Stimulated activated CD4-positive, alpha-beta T cell treated with anti-CD3 and anti-CD28 coated beads, Interleukin-4, amount 100 ng/mL, for 1 hour (primary cell): Measurements from ENCODE around the gene SLC28A1.

ENCODE experiments used
- DNase-seq: peaks from one replicate; pipeline ENCODE4 v3.0.0-alpha.2; 2020

Gene SLC28A1

GRCh38 chr15:84883916-84884781, at the start of gene SLC28A1:
Gene SLC28A1, plus strand, starts transcription at chr15:84884662. Its CDS starts 3,099 bp downstream, at chr15:84887761.
- no peak for DNase-seq

- no peak for DNase-seq
Observed at GRCh38 chr15:84834969-84835368, 49.5 kb upstream of the SLC28A1 start.

GRCh38 chr15:84835661-84836337, 48.7 kb upstream of the SLC28A1 start:
- no peak for DNase-seq

- DNase-seq: no peak
Observed at GRCh38 chr15:84836844-84837243, 47.6 kb upstream of the SLC28A1 start.

GRCh38 chr15:84839714-84840113, 44.7 kb upstream of the SLC28A1 start:
- no peak for DNase-seq

- no peak for DNase-seq
Observed at GRCh38 chr15:84840255-84840654, 44.2 kb upstream of the SLC28A1 start.

- DNase-seq: no peak
Observed at GRCh38 chr15:84840741-84841429, 43.6 kb upstream of the SLC28A1 start.

- no peak for DNase-seq
Observed at GRCh38 chr15:84842781-84843180, 41.7 kb upstream of the SLC28A1 start.

- no peak for DNase-seq
Observed at GRCh38 chr15:84844964-84845363, 39.5 kb upstream of the SLC28A1 start.

- peak; percentile 41 for DNase-seq
Observed at GRCh38 chr15:84845631-84846030, 38.8 kb upstream of the SLC28A1 start.

GRCh38 chr15:84846269-84846668, 38.2 kb upstream of the SLC28A1 start:
- DNase-seq: no peak

- DNase-seq: no peak
Observed at GRCh38 chr15:84847382-84847781, 37.1 kb upstream of the SLC28A1 start.

- DNase-seq: no peak
Observed at GRCh38 chr15:84852212-84852611, 32.2 kb upstream of the SLC28A1 start.

GRCh38 chr15:84855136-84855535, 29.3 kb upstream of the SLC28A1 start:
- no peak for DNase-seq

GRCh38 chr15:84855765-84856164, 28.7 kb upstream of the SLC28A1 start:
- DNase-seq: no peak

- DNase-seq: no peak
Observed at GRCh38 chr15:84856731-84857417, 27.6 kb upstream of the SLC28A1 start.

GRCh38 chr15:84857418-84858004, 27.0 kb upstream of the SLC28A1 start:
- no peak for DNase-seq

- DNase-seq: no peak
Observed at GRCh38 chr15:84858231-84858630, 26.2 kb upstream of the SLC28A1 start.

- DNase-seq: no peak
Observed at GRCh38 chr15:84859144-84859543, 25.3 kb upstream of the SLC28A1 start.

GRCh38 chr15:84859651-84860050, 24.8 kb upstream of the SLC28A1 start:
- no peak for DNase-seq

GRCh38 chr15:84861781-84862180, 22.7 kb upstream of the SLC28A1 start:
- DNase-seq: no peak

GRCh38 chr15:84862214-84862975, 22.1 kb upstream of the SLC28A1 start:
- no peak for DNase-seq
